ENCODE results near the gene QSOX1. TPM values are rescaled to one million over a fixed set of nuclear protein-coding genes. Genes with fewer than 3 reads are reported as not detected.

Gene QSOX1
- total and polyA plus RNA-seq, 2 donors (not counting 3 experiments of a cell fraction or from before 2014, with no cell fraction given): 256 to 415 TPM

GRCh38 chr1:180112984-180113647 is 41.6 kb upstream of the QSOX1 start:
- Histone ChIP-seq H3K9me1 (replicated peaks; ENCODE audit: control insufficient read depth, extremely low read depth, insufficient read depth, low read length) (no peaks in the 10 kb centered on the region), H3K9ac (replicated peaks; ENCODE audit: extremely low read depth, insufficient read depth, low read length) (no peak overlapping the region), H2AFZ (ENCODE audit: low read depth, low read length) (no peak overlapping the region), H4K20me1 (replicated peaks; ENCODE audit: control insufficient read depth, extremely low read depth, insufficient read depth, low read length) (no peaks in the 10 kb centered on the region), H3K4me3 (replicated peaks in 1 of 3; ENCODE audit: insufficient read depth in 1 of 3, low read depth in 1 of 3, low read length in 3 of 3) (no peak overlapping the region), H3K27me3 (ENCODE audit: control insufficient read depth in 2 of 2, insufficient read depth in 2 of 2, low read length in 2 of 2) (no peaks in the 10 kb centered on the region), H3K36me3 (ENCODE audit: control insufficient read depth in 2 of 2, extremely low read depth in 1 of 2, insufficient read depth in 2 of 2, low read length in 2 of 2) (peaks cover 0 to 3% of the 10 kb centered on the region in 2 experiments), H3K79me2 (ENCODE audit: control insufficient read depth, insufficient read depth, low read length) (no peaks in the 10 kb centered on the region), H3K4me2 (ENCODE audit: insufficient read depth, low read length) (no peak overlapping the region), H3K27ac (ENCODE audit: insufficient read depth, low read depth, low read length) (no peak overlapping the region), H3K4me1 (ENCODE audit: control insufficient read depth, extremely low read depth, insufficient read depth, low read length) (no peaks in the 10 kb centered on the region), H3K9me3 (replicated peaks; ENCODE audit: control insufficient read depth, insufficient read depth, low read length) (no peaks in the 10 kb centered on the region)
- ChIA-PET POLR2A (no interaction called here), CTCF (interaction anchor here (1.2 kb wide), 1 partner anchor 12 kb away, joined by 5 read pairs; no protein-coding TSS in a partner anchor)
- intact Hi-C loops (cut with micrococcal nuclease) (no loop called here), dilution Hi-C loops (cut with MboI; ENCODE audit: extremely low pct_ligation_motif_present, low sequenced_read_pairs) (no loop called here)
- TF ChIP-seq MYC (IDR thresholded peaks at IDR 0.05; ENCODE audit: low read depth, low read length) (no peak), GATA2 (IDR thresholded peaks at IDR 0.05; ENCODE audit: insufficient read depth, insufficient read length, low read depth, low read length) (no peak), CTCF (IDR thresholded peaks at IDR 0.05; ENCODE audit: extremely low read depth in 1 of 2, insufficient read depth in 1 of 2, low read depth in 1 of 2, low read length in 2 of 2) (no peak), MAX (IDR thresholded peaks at IDR 0.05; ENCODE audit: insufficient read depth, insufficient read length) (no peak), POLR2A (IDR thresholded peaks at IDR 0.05; ENCODE audit: low read depth, low read length) (no peak), EZH2 (IDR thresholded peaks at IDR 0.05; ENCODE audit: borderline replicate concordance, low read depth, low read length, severe bottlenecking) (no peak), JUN (IDR thresholded peaks at IDR 0.05; ENCODE audit: borderline replicate concordance, insufficient read depth, insufficient read length, low read depth) (no peak), POLR2AphosphoS5 (IDR thresholded peaks at IDR 0.05; ENCODE audit: insufficient read depth, low read depth, low read length) (no peak), FOS (IDR thresholded peaks at IDR 0.05; ENCODE audit: borderline replicate concordance, insufficient read depth, low read length) (no peak)
- no TSS peak for BruUV-seq (replicated peaks)
- FAIRE-seq (no peak), DNase-seq (ENCODE audit: low read depth, low spot score) (no peak)

Measured in endothelial cell of umbilical vein (primary cell).